GOT3 (cell line): ENCODE measurements around the gene RCVRN.

ENCODE experiments used
- DNase-seq: peaks from one replicate; lab custom pipeline; 2025; ENCODE audit warnings: mixed read lengths; lab: John Stamatoyannopoulos, UW

Gene RCVRN

GRCh38 chr17:9850151-9850550 lies 54.9 kb downstream of the RCVRN start:
- DNase-seq, result no peak
